Left colon (tissue), 2 donors: ENCODE results near the gene WDR43. TPM values are rescaled to one million over a fixed set of nuclear protein-coding genes. Genes with fewer than 3 reads are reported as not detected.
A peak's percentile ranks its signal among the peaks of the same experiment; 100 is the strongest.

Experiments used
- ATAC-seq: fragments of 200-7000 bp; cut with Tn5 transposase; one replicate; pipeline ENCODE4 v1.9.1; 2020; ENCODE audit warnings: mild to moderate bottlenecking, moderate library complexity
- DNase-seq, 2 donors: peaks; one replicate each; pipeline ENCODE4 v3.0.0-alpha.2; 2020
- intact Hi-C, 2 donors: fragments of 100-400 bp; cut with DNase I in 1 of 2; cut with micrococcal nuclease in 1 of 2; formaldehyde crosslinking; loops; one replicate each; pipeline versions ENCODE4 v1.11.2 to v1.14.0; 2022; cut with DNase I, micrococcal nuclease
- total RNA-seq, 2 donors: library from RNA; stranded (reverse); fragmentation: NEBNext Ultra II Directional; extraction: Animal tissue kit (Norgen Biotek cat#: 25700); gene quantifications; one replicate each; pipeline ENCODE4 v1.2.1, GENCODE V29; 2021
- donor health status: DM: no; HTN: no; CAD: no.
- donor health status: DM: yes; HTN: yes; CAD: no.

The WDR43 gene
- total RNA-seq, 2 donors from 2014 or later: 30.8 to 38.2 TPM

DNA sequence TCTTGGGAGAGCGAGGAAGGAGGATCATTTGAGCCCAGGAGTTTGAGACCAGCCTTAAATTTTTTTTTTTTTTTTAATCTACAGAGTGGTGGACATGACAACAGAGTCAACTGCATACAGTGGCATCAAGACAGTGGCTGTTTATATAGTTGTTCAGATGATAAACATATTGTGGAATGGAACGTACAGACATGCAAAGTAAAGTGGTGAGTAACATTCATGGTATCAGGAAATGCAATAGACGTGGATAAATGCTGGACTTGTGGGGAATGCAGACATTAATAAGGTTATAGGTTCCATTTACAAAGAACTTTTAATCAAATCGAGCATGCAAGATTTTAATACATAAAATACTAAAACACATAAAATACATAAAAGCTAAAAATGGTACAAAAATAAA is 11.9 kb downstream of the WDR43 start:
- intact Hi-C loops: no loop called here
- DNase-seq: no peak
- ATAC-seq: no peak

GRCh38 chr2:28906821-28907220 is 12.4 kb downstream of the WDR43 start:
- intact Hi-C loops: no loop called here
- DNase-seq (no peak), ATAC-seq (no peak)

- ATAC-seq (no peak), DNase-seq (no peak)
- intact Hi-C loops: no loop called here
Measured at GRCh38 chr2:28908172-28908571, 13.7 kb downstream of the WDR43 start.

GRCh38 chr2:28909655-28910353 is 15.3 kb downstream of the WDR43 start:
- ATAC-seq (no peak), DNase-seq (no peak)
- intact Hi-C loops: no loop called here

DNA sequence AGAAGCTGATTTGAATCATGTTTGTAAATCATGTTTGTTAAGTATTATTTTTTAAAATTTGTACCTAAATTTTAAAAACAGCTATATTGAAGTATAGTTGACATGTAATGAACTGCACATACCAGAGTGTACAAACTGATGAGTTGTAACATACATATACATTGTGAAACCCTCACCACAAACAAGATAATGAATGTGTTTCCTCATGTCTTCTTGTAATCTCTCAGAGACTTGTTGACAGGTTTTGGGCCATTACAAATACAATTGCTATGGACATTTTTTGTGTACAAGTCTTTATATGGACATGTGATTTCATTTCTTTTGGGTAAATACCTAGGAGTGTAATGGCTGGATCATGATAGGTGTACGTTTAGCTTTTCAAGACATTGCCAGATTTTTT is 21.5 kb downstream of the WDR43 start:
- intact Hi-C loops: no loop called here
- DNase-seq (no peak), ATAC-seq (no peak)

- DNase-seq (no peak), ATAC-seq (no peak)
- intact Hi-C loops: no loop called here
Measured at GRCh38 chr2:28926847-28927246, 32.4 kb downstream of the WDR43 start.

- intact Hi-C loops: no loop called here
- DNase-seq: no peak
- no peak for ATAC-seq
Measured at GRCh38 chr2:28927469-28927868, 33.0 kb downstream of the WDR43 start.

DNA sequence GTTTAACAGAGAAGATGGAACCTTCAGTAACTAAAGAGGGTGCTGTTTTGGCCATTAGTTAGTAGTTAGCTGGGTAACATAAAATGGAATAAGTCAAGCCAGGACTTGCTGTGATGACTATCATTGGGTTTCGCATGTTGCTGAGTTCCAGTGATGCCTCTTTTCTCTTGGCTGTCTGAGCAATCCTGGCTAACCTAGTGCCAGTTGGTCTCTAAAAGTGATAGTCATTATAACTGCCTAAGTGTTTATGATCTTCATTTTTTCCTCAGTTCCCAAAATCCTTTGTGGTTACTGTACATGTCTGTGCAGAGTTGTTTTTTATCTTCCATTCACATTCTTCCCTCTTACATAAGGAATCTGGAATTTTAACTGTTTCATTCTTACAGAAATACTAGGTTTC is 33.4 kb downstream of the WDR43 start:
- no peak for ATAC-seq
- intact Hi-C loops: no loop called here
- DNase-seq: no peak

- no peak for ATAC-seq
- DNase-seq: no peak
- intact Hi-C loops: no loop called here
Measured at GRCh38 chr2:28929581-28929980, 35.1 kb downstream of the WDR43 start.

DNA sequence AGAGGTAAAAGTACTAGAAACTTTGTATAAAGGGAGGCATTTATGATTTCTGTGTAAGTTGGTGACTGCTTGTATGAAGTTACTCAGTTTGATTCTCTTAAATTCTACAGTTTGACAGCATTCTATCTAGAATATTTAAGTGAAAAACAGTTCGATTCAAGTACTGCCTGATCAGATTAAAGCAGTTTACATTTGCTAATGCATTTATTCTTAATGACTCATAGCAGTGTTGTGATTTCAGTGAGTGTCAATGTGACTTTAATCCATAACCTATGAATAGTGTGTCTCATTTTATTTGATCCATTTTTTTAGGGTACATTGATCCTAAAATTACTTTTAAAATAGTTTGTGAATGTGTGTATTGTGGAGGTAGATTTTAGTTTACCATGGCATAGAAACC is 35.7 kb downstream of the WDR43 start:
- intact Hi-C loops: no loop called here
- ATAC-seq (no peak), DNase-seq (no peak)

GRCh38 chr2:28934769-28935168 is 40.3 kb downstream of the WDR43 start:
- intact Hi-C loops: no loop called here
- DNase-seq (no peak), ATAC-seq (no peak)

DNA sequence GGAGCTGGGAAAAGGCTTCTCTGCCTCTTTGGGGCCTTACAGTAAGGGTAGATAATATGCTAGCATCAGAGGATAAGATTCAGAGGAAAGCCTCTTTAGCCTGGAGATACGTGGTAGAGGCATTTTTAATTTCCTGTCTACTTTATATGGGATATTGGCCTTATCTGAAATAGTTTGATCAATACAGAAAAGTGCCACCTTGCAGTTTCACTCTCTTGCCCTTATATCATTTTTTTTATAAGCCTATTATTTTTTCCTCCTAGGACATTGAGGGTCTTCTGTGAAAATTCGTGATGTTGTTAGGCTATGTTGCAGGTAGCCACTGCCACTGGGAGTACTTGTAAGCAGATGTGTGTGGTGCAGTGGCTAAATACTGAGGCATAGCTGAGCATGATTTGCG is 46.5 kb downstream of the WDR43 start:
- intact Hi-C loops: no loop called here
- ATAC-seq (no peak), DNase-seq (no peak)

- no peak for DNase-seq
- intact Hi-C loops: no loop called here
- no peak for ATAC-seq
Measured at GRCh38 chr2:28944535-28945248, 50.2 kb downstream of the WDR43 start.

GRCh38 chr2:28948160-28948559 is 53.7 kb downstream of the WDR43 start:
- ATAC-seq (no peak), DNase-seq (no peak)
- intact Hi-C loops: no loop called here

- intact Hi-C loops: no loop called here
- ATAC-seq: no peak
- DNase-seq: no peak
Measured at GRCh38 chr2:28949190-28949589, 54.7 kb downstream of the WDR43 start.

DNA sequence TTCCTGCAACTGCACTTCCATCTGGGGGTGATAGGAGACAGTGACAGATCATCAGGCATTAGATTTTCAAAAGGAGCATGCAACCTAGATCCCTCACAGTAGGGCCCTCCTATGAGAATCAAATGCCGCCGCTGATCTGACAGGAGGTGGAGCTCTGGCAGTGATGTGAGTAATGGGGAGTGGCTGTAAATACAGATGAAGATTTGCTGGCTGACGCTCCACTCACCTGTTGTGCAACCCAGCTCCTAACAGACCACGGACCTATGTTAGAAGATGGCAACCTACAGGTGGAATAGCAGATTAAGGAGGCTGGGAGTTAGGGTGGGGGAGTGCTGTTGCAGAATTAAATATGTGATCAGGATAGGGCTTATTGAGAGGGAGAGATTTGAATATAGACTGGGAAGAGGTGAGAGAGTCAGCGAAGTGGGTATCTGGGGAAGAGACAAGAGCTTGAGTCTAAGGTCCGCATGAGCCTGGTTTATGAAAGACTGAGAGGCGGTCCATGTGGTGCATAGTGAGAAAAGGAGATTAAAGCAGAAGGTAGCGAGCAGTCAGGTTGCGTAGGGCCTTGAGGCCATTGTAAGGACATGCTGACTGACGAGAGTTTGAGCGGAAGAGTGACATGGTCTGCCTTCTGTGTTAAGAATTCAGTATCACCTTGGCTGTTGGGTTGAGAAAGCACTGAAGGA is 55.3 kb downstream of the WDR43 start:
- intact Hi-C loops: loop anchor here in 1 of 2 donors (10.0 kb wide), 1 partner anchor 885 kb away; no protein-coding TSS in a partner anchor
- ATAC-seq: no peak
- no peak for DNase-seq

DNA sequence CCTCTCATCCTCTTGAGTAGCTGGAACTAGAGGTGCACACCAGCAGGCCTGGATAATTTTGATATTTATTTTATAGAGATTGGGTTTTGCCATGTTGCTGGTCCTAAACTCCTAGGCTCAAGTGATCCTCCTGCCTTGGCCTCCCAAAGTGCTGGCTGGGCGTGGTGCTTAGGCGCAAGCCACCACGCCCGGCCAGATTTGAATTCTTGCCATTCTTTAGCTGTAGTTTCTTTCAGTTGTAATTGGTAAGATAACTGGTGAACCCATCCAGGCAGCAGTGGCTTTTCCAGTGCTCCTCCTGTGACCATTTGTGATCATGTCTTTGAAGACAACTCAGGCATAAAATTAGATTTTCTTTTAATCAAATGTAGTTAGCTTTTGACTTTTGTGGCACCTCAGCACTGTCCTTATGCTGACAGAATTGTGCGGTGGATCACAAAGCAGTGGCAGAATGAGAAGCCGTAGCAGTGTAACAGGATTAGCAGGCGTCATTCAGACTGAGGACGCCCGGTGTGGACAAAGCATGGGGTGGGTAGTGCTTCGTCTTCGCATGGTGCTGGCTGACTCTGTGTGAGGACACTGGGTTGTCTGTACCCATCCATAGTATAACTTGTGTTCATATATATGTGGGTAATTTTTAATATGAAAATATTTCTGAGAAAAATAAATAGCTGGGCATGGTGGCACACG is 56.6 kb downstream of the WDR43 start:
- DNase-seq (no peak), ATAC-seq (no peak)
- intact Hi-C loops: loop anchor here in 1 of 2 donors (10.0 kb wide), 1 partner anchor 884 kb away; no protein-coding TSS in a partner anchor

DNA sequence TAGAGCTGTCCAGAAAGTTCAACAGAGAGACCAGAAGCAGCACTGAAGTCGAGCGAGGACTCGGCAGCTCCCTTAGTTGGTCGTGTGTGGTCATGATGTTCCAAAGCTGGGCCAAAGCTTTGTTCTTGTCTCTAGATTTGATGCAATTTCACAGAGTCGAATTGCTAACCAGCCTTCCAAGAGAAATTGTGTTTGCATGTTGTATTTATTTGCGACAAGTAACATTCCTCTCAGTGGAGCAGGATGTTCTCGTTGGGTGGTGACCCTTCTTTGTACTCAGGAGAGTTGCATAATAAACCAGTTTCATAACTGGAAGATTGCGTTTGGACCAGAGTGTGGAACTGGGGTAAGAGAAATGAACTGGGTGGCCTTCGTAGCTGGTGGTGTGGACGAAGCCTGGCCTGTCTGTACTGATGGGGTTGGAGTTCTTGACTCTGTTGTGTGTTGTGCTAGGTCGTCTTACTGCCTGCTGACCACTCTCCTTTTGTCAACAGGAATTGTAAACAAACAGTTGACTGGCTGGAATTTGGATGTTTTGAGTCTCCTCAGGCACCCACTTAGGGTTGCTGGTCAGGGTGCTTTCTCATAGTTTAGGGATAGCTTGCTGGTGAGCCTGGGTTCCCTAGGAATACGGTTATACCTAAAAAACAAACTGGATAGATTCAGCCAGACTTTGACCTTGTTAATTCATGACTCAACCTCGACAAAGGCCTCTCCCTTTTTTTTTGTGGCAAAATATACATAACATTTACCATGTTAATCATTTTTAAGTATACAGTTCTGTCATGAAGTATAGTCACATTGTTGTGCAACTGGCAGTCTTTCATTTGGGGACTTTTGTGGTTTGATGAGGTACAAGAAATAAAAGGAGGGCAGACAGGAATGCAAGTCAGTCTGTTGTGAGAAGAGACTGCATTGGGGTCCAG is 57.7 kb downstream of the WDR43 start:
- DNase-seq (no peak), ATAC-seq (peak; percentile 72)
- intact Hi-C loops: loop anchor here in 1 of 2 donors (10.0 kb wide), 1 partner anchor 883 kb away; no protein-coding TSS in a partner anchor
